Ovary (tissue), 9 donors: ENCODE data around the gene ZNF619. TPM values are rescaled to one million over a fixed set of nuclear protein-coding genes. Genes with fewer than 3 reads are reported as not detected.
A peak's percentile ranks its signal among the peaks of the same experiment; 100 is the strongest.

ENCODE experiments used
- DNase-seq, 5 donors: peaks; one replicate each; pipeline ENCODE4 v3.0.0-alpha.2; 2019 to 2020
- H3K27ac ChIP-seq, 2 donors: fragments of 200-600 bp; one replicate each; pipeline versions ENCODE4 v1.5.1 to v1.8.0; 2019 to 2022
- H3K27me3 ChIP-seq: fragments of 200-600 bp; one replicate; pipeline ENCODE4 v1.8.0; 2022
- H3K36me3 ChIP-seq: fragments of 200-600 bp; sonication (generic); one replicate; pipeline ENCODE4 v1.5.1; 2019
- H3K4me1 ChIP-seq: one replicate; pipeline ENCODE4 v1.8.1; 2013; ENCODE audit warnings: mild to moderate bottlenecking, moderate library complexity; ENCODE audit not compliant: insufficient read depth
- H3K4me3 ChIP-seq: fragments of 200-600 bp; sonication (generic); one replicate; pipeline ENCODE4 v1.5.1; 2017
- H3K9me3 ChIP-seq, 2 donors: fragments of 200-600 bp in 1 of 2; sonication (generic) in 1 of 2; one replicate each; pipeline versions ENCODE4 v1.5.1 to v1.8.1; 2013 to 2019; ENCODE audit warnings: mild to moderate bottlenecking in 1 of 2, moderate library complexity in 1 of 2
- EP300 ChIP-seq: sonication (generic); formaldehyde crosslinking; IDR thresholded peaks from one replicate; pipeline ENCODE4 v1.6.1; 2017; ENCODE audit warnings: antibody characterized with exemption
- POLR2A ChIP-seq: fragments of 450-650 bp; IDR thresholded peaks from one replicate; pipeline ENCODE4 v1.6.1; 2017; ENCODE audit warnings: antibody characterized with exemption, mild to moderate bottlenecking, moderate library complexity
- WGBS, 3 donors: extraction: QIAGEN DNeasy Blood & Tissue Kit in 1 of 3; methylation state at CpG; one replicate each; pipeline versions ENCODE4 v1.1.5 to v1.1.7; 2013 to 2017; 5-methylcytosine and 5-hydroxymethylcytosine counted together
- intact Hi-C, 4 donors: fragments of 100-400 bp; cut with DNase I; formaldehyde crosslinking; loops; one replicate each; pipeline versions ENCODE4 v1.11.0 to v1.15.1; 2022 to 2023
- polyA plus RNA-seq, 2 donors: library from polyadenylated mRNA; stranded (reverse); fragments of 200-250 nt in 1 of 2; fragments of 350-450 nt in 1 of 2; fragmentation: Illumina TruSeq in 1 of 2; extraction: RNeasy Lipid Tissue Mini Kit (QIAGEN cat#74804) in 1 of 2; gene quantifications; one replicate each; pipeline ENCODE4 v1.2.3, GENCODE V29; 2013 to 2014
- total RNA-seq, 7 donors: library from RNA; depleted of rRNA in 2 of 7; stranded (reverse); fragments of >200 nt in 2 of 7; fragmentation: NEBNext Ultra II Directional in 3 of 7; extraction: Animal tissue kit (Norgen Biotek cat#: 25700) in 3 of 7; gene quantifications; one replicate each; pipeline versions ENCODE4 v1.1.0 to v1.2.4, GENCODE V29; 2016 to 2023
- TF ChIP-seq, protein P1 (sequence below), 3 donors: fragments of 450-650 bp in 2 of 3; fragments of 200-600 bp in 1 of 3; IDR thresholded peaks; one replicate each; pipeline versions ENCODE4 v1.5.1 to v1.8.0; 2016 to 2022; ENCODE audit warnings: antibody characterized with exemption in 3 of 3, mild to moderate bottlenecking in 1 of 3
- donor health status: DM: no; HTN: no; CAD: no; lungs with moderate emphysema.
- donor health status: DM: no; HTN: no; CAD: no.
- donor health status: Bipolar disorder and iron deficiency.
- donor health status: DM: yes; HTN: yes; CAD: no.
- donor health status: DM: no; HTN: no; CAD: no.
- donor health status: DM: yes; HTN: yes; CAD: no.

Gene ZNF619
- total and polyA plus RNA-seq, 9 donors, result 2.1 to 9.3 (median 6.5) TPM

DNA sequence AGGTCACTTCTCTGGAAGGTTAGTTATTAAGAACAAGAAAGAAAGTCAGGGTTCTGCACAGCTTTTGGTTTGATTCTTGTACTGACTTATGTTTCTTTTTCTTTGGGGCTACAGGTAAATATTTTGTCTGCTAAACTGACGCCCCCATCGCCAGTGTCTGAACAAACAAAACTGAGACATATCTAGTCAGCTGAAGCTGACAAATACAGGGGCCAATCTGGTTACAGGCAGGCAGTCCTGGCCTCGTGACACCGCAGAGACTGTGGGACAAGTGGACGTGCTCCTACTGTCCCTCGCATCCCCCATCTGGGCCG, 24.4 kb upstream of the ZNF619 start:
- Histone ChIP-seq H3K27ac (peak overlapping the region; percentile 82 to 88), H3K4me3 (peak overlapping the region; percentile 61), H3K9me3 (no peaks in the 10 kb centered on the region), H3K4me1 (peaks cover 5% of the 10 kb centered on the region), H3K36me3 (no peaks in the 10 kb centered on the region), H3K27me3 (no peaks in the 10 kb centered on the region)
- WGBS, 3 donors, result 0 to 2% (median 0%) methylated on average over 7 of the region's 7 CpGs
- DNase-seq, result no peak
- TF ChIP-seq POLR2A (no peak), EP300 (no peak)
- TF ChIP-seq, protein P1, sequence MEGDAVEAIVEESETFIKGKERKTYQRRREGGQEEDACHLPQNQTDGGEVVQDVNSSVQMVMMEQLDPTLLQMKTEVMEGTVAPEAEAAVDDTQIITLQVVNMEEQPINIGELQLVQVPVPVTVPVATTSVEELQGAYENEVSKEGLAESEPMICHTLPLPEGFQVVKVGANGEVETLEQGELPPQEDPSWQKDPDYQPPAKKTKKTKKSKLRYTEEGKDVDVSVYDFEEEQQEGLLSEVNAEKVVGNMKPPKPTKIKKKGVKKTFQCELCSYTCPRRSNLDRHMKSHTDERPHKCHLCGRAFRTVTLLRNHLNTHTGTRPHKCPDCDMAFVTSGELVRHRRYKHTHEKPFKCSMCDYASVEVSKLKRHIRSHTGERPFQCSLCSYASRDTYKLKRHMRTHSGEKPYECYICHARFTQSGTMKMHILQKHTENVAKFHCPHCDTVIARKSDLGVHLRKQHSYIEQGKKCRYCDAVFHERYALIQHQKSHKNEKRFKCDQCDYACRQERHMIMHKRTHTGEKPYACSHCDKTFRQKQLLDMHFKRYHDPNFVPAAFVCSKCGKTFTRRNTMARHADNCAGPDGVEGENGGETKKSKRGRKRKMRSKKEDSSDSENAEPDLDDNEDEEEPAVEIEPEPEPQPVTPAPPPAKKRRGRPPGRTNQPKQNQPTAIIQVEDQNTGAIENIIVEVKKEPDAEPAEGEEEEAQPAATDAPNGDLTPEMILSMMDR (IDR thresholded peaks at IDR 0.05), result no peak
- intact Hi-C loops, result loop anchor here in 2 of 4 donors (10.0 kb wide), 2 partner anchors 128 to 138 kb away; no protein-coding TSS in a partner anchor

DNA sequence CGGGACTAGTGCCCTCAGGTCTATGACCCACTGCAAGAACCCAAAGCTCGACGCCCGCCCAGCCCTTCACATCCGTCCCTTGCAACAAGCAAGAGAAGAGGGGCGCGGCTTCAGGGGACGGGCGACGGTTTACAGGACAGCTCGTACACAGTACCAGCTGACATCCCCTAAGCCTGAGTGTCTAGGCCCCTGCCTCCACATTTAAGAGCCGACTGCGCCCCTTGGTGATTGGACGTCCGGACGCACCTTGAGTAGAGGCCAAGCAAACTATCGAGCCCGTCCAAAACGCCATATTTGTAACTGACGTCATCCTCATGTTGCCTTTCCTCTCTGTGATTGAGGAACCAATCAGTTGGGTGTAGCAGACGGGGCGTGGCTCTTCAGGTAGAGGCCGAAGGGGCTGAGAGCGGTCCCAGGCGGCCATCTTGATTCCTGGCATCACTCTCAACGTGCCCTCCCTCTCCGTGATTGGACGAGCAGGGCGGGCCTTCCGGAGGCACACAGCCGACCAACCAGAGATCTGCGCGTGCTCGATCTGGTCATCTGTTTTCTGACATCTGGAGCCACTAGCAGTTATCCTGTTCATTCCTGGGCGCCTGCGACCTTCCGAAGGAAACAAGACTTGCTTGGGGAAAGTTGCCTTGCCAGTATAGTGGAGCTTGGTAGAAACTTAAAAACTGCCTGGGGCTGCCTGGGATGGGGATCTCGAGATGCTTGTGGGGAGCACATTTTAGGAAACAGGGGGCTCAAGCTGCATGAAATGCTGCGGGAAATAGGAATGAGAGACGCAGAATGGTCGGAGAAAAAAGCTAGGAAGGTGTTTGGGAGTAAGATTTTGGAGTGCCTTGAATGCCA, 23.8 kb upstream of the ZNF619 start:
- 0% methylated on average over 32 to 41 of the region's 41 CpGs for WGBS, 3 donors
- TF ChIP-seq, protein P1 (IDR thresholded peaks at IDR 0.05), result no peak
- TF ChIP-seq POLR2A (peak; percentile 36), EP300 (peak; percentile 10)
- Histone ChIP-seq H3K4me3 (peak overlapping the region; percentile 61), H3K36me3 (no peaks in the 10 kb centered on the region), H3K27me3 (no peaks in the 10 kb centered on the region), H3K4me1 (peaks cover 9% of the 10 kb centered on the region), H3K27ac (peak overlapping the region; percentile 82 to 88), H3K9me3 (no peaks in the 10 kb centered on the region)
- intact Hi-C loops, result loop anchor here in 2 of 4 donors (10.0 kb wide), 2 partner anchors 128 to 138 kb away; no protein-coding TSS in a partner anchor
- DNase-seq, result peak; percentile 95 to 97 (median 96)

DNA sequence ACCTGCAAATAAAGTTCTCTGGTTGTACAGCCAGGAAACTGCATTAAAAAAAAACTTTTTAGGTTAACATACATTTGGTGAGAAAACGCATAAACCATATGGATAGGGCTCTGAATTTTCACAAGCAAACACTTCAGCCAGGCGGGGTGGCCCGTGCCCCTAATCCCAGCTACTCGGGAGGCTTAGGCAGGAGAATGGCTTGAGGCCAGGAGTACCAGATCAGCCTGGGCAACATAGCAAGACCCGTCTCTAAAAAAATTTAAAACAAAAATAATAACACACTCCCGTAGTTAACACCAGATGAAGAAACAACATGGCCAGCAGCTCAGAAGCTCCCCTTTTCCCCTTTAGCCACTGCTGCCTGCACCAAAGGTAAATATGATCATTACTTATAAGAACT, 23.0 kb upstream of the ZNF619 start:
- intact Hi-C loops, result loop anchor here in 2 of 4 donors (10.0 kb wide), 2 partner anchors 129 to 139 kb away; no protein-coding TSS in a partner anchor
- Histone ChIP-seq H3K27ac (no peak overlapping the region), H3K4me1 (peaks cover 9% of the 10 kb centered on the region), H3K27me3 (no peaks in the 10 kb centered on the region), H3K4me3 (no peak overlapping the region), H3K36me3 (no peaks in the 10 kb centered on the region), H3K9me3 (no peaks in the 10 kb centered on the region)
- TF ChIP-seq, protein P1 (IDR thresholded peaks at IDR 0.05), result no peak
- no peak for TF ChIP-seq EP300
- no peak for TF ChIP-seq POLR2A
- WGBS, 3 donors, result 25 to 38% (median 27%) methylated on average over 6 of the region's 6 CpGs
- DNase-seq, result no peak

- no peaks in the 10 kb centered on the region for H3K9me3 ChIP-seq
- no peak overlapping the region for H3K27ac ChIP-seq
- DNase-seq, result no peak
- no peaks in the 10 kb centered on the region for H3K27me3 ChIP-seq
- no peak overlapping the region for H3K4me3 ChIP-seq
- intact Hi-C loops, result loop anchor here in 3 of 4 donors (5.0 to 10.0 kb wide), 3 partner anchors 131 to 148 kb away; partner anchors contain the start of gene EIF1B (in 1 of the 3)
- no peaks in the 10 kb centered on the region for H3K36me3 ChIP-seq
- TF ChIP-seq POLR2A (no peak), EP300 (no peak)
- TF ChIP-seq, protein P1 (IDR thresholded peaks at IDR 0.05), result no peak
- 83 to 94% (median 87%) methylated on average over 4 of the region's 4 CpGs for whole genome bisulfite sequencing, 3 donors
- H3K4me1 ChIP-seq, result peaks cover 9% of the 10 kb centered on the region
Measured at GRCh38 chr3:40455328-40455727, 21.6 kb upstream of the ZNF619 start.
